ENCODE data around the gene PTPN14. TPM values are rescaled to one million over a fixed set of nuclear protein-coding genes. Genes with fewer than 3 reads are reported as not detected.

PTPN14 gene
- total RNA-seq, 2 donors from 2014 or later: 0.05 TPM; not detected in 1

DNA sequence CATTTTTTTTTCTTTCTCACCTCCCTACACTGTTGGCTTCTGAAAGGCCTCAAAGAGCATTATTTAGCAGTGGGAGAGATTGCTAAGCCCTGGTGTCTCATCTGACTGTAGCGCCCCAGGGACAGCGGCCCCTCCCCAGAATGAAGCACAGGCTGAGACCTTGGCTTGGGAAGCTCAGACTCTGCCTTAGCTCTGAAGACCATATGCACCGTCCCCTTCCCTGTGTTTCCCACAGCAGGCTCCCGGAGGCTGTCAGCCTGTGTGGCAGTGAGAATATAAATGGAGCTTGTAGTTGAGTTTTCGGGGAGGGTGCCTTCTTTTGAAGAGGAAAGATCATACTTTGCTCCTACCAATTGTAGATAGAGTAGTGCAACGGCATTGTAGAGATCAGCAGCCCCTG lies 245.1 kb downstream of the PTPN14 start:
- peaks cover 36% of the 10 kb centered on the region for H3K4me1 Mint-ChIP-seq

DNA sequence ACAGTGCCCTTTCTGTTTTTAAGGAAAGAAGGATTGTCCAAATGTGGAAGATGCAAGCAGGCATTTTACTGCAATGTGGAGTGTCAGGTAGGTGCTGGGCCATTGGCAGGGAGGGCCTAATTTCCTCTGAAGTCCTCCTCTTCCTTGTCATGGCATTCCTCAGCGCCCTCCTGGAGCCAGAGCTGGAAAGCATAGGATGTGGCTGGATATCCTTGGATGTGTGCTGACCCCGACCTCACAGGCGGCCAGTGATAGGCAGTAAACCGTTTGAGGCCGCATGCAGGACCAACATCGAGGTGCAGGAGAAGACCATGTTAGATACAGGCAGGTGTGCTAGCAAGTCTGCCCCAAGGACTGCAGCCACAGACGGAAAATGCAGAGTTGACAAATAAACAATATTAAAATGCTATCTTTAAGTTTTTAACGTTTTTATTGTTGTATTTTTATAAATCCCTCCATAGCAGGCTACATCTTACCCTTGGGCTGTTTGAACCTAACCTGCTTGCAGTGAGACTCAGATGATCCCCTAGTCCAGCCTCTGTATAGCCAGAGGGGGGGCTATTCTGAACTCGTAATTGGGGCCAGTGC lies 246.1 kb downstream of the PTPN14 start:
- ATAC-seq (no peak), DNase-seq (no peak)
- Mint-ChIP-seq H3K27me3 (no peaks in the 10 kb centered on the region), H3K36me3 (ENCODE audit: low read depth) (no peaks in the 10 kb centered on the region), H3K4me3 (no peak overlapping the region), H3K4me1 (peaks cover 34% of the 10 kb centered on the region), H3K27ac (no peak overlapping the region)
- H3K9me3 ChIP-seq (ENCODE audit: control insufficient read depth, low read length, poor library complexity, severe bottlenecking): no peaks in the 10 kb centered on the region

More for the DNA sequence above, 245.1 kb downstream of the PTPN14 start:
- H3K9me3 ChIP-seq (ENCODE audit: control insufficient read depth, low read length, poor library complexity, severe bottlenecking): no peaks in the 10 kb centered on the region
- Mint-ChIP-seq H3K27me3 (no peaks in the 10 kb centered on the region), H3K4me3 (no peak overlapping the region), H3K36me3 (ENCODE audit: low read depth) (no peaks in the 10 kb centered on the region), H3K27ac (no peak overlapping the region)
- ATAC-seq (no peak), DNase-seq (no peak)

DNA sequence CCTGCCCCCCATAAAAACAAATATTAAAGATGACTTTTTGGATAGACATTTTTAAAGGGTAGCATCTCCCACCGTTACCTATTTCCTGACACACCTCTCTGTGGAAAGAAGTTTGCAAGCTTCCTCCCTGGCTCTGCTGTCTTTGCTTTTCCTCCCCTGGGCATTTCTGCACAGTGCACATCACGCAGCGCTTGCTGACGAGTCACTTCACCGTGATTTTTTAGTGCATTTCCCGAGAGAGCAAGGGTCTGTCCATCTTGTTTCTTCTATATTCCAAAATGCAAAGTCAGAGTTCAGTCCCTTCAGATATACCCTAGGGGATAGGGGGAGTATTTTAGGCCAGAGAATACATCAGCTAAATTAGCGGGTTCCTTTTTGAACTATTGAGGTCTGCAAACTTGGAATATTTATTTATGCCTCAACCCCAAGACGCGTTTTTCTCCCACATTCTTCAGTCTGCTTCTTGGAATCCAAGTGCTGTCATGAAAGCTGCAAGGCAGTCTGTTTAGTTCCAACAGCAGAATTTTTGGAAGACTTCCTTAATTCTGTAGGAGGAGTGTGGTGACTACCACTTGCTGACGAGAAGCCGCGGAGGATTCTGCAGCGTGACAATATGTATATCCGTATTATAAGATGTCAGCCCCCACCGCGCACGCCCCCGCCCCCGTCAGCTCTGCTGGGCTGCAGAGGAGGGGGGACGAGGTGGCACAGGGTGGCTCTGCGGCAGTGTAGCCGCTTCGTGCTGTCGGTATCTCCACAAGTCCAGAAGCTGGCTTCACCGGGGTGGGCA lies 248.1 kb downstream of the PTPN14 start:
- Mint-ChIP-seq H3K4me3 (no peak overlapping the region), H3K4me1 (peaks cover 19% of the 10 kb centered on the region), H3K27ac (no peak overlapping the region), H3K36me3 (ENCODE audit: low read depth) (no peaks in the 10 kb centered on the region), H3K27me3 (no peaks in the 10 kb centered on the region)
- no peak for ATAC-seq
- H3K9me3 ChIP-seq (ENCODE audit: control insufficient read depth, low read length, poor library complexity, severe bottlenecking): no peaks in the 10 kb centered on the region
- DNase-seq: no peak

DNA sequence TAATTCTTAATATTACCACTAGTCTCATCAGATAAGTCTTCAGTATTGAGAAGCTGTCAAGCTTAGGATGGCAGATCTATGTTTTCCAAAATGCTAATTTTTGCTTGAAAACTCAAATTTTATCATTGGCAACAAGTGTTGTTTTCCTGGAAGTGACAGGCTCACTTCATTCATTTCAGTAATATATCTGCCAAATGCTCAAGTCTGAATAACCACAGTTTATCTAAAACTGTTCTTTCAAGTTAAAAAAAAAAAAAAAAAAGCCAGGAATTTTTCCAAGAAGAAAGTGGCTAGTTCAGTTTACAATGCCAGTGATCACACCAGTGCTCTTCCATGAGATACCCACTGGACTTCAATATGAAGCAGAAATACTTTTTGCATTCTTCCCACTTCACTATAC lies 249.9 kb downstream of the PTPN14 start:
- H3K27ac Mint-ChIP-seq: no peak overlapping the region
- H3K36me3 Mint-ChIP-seq (ENCODE audit: low read depth): no peaks in the 10 kb centered on the region
- H3K27me3 Mint-ChIP-seq: no peaks in the 10 kb centered on the region
- H3K4me1 Mint-ChIP-seq: peaks cover 27% of the 10 kb centered on the region
- no peak for ATAC-seq
- H3K4me3 Mint-ChIP-seq: no peak overlapping the region
- no peak for DNase-seq
- H3K9me3 ChIP-seq (ENCODE audit: control insufficient read depth, low read length, poor library complexity, severe bottlenecking): no peaks in the 10 kb centered on the region

DNA sequence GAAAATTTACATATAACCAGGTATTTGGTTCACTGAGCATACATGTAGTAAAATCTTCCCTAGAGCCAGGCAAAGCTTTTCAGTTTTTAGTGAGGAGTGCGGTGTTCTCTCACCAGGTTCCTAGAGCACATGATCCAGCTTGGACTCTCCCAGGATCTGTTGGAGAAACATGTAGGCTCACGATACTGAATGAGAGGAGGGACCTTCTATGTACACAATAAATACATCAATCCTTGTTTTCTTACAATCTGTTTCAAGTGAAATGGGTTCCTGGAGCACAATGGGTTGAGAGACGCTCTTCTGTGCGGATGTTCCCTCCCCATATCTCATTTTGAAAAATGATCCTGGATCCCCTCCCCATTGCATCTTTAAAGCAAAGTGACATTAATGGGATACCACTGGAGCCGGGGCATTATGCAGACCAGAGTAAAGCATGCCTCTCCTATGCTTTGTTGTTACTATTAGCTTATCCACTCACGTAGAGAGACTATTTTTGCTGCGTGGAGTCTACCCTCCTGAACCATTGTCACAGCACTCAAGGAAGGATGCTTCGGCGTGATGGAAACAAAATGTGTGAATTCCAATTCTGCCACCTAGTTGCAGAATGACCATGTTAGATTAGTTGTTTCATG lies 251.1 kb downstream of the PTPN14 start:
- DNase-seq: no peak
- no peaks in the 10 kb centered on the region for H3K27me3 Mint-ChIP-seq
- no peak overlapping the region for H3K4me3 Mint-ChIP-seq
- H3K36me3 Mint-ChIP-seq (ENCODE audit: low read depth): no peaks in the 10 kb centered on the region
- no peaks in the 10 kb centered on the region for H3K9me3 ChIP-seq (ENCODE audit: control insufficient read depth, low read length, poor library complexity, severe bottlenecking)
- no peak for ATAC-seq
- no peak overlapping the region for H3K27ac Mint-ChIP-seq
- peaks cover 31% of the 10 kb centered on the region for H3K4me1 Mint-ChIP-seq

Other genes starting within 250 kb of the PTPN14 start
- 1 to 10 TPM; 2.0 to 3.2 TPM for gene CENPF, start 51.6 kb upstream of the PTPN14 start, total RNA-seq